HG03139 (cell line): ENCODE measurements around the gene TRPV6.

Source experiments
- ATAC-seq: cut with Tn5 transposase; IDR thresholded peaks from one replicate; pipeline ENCODE4 v1.9.1; 2021; ENCODE audit not compliant: unreplicated experiment

TRPV6 gene

GRCh38 chr7:142885311-142886230 lies at the start of gene TRPV6:
Gene TRPV6 (minus strand): TSS chr7:142885745.
- no peak for ATAC-seq

GRCh38 chr7:142934056-142934455 lies 48.5 kb upstream of the TRPV6 start:
- ATAC-seq = no peak

- ATAC-seq = no peak
Measured at GRCh38 chr7:142933624-142934023, 48.1 kb upstream of the TRPV6 start, which contains the start of gene TRPV5. Gene TRPV5 (minus strand): TSS chr7:142933746. CDS start chr7:142933459, 287 bp downstream.

- no peak for ATAC-seq
Measured at GRCh38 chr7:142933092-142933475, 47.5 kb upstream of the TRPV6 start.

- ATAC-seq = no peak
Measured at GRCh38 chr7:142932386-142933091, 47.0 kb upstream of the TRPV6 start.

- no peak for ATAC-seq
Measured at GRCh38 chr7:142930126-142930730, 44.7 kb upstream of the TRPV6 start.

GRCh38 chr7:142927949-142928348 lies 42.4 kb upstream of the TRPV6 start:
- no peak for ATAC-seq

GRCh38 chr7:142927085-142927745 lies 41.7 kb upstream of the TRPV6 start:
- no peak for ATAC-seq

- no peak for ATAC-seq
Measured at GRCh38 chr7:142925413-142925812, 39.9 kb upstream of the TRPV6 start.

- no peak for ATAC-seq
Measured at GRCh38 chr7:142923391-142923790, 37.8 kb upstream of the TRPV6 start.

- no peak for ATAC-seq
Measured at GRCh38 chr7:142919656-142920055, 34.1 kb upstream of the TRPV6 start.

GRCh38 chr7:142918901-142919300 lies 33.4 kb upstream of the TRPV6 start:
- no peak for ATAC-seq

GRCh38 chr7:142917447-142917846 lies 31.9 kb upstream of the TRPV6 start:
- ATAC-seq = no peak

GRCh38 chr7:142916508-142916907 lies 31.0 kb upstream of the TRPV6 start:
- no peak for ATAC-seq

GRCh38 chr7:142915315-142915714 lies 29.8 kb upstream of the TRPV6 start:
- no peak for ATAC-seq

- no peak for ATAC-seq
Measured at GRCh38 chr7:142914121-142914520, 28.6 kb upstream of the TRPV6 start.

GRCh38 chr7:142913566-142913965 lies 28.0 kb upstream of the TRPV6 start:
- no peak for ATAC-seq

- ATAC-seq = no peak
Measured at GRCh38 chr7:142913051-142913450, 27.5 kb upstream of the TRPV6 start.

GRCh38 chr7:142910481-142910880 lies 24.9 kb upstream of the TRPV6 start:
- no peak for ATAC-seq

- ATAC-seq = no peak
Measured at GRCh38 chr7:142910031-142910433, 24.5 kb upstream of the TRPV6 start.
